COR-L47 (cell line): ENCODE measurements around the gene KRTAP10-5.
"Not testable (repeated sequence)": the region's sequence is repeated elsewhere in the genome, so short reads cannot be mapped to it uniquely, and the experiment has no call there.

Experiments used
- DNase-seq: peaks from one replicate; lab custom pipeline; 2025; lab: John Stamatoyannopoulos, UW

KRTAP10-5 gene

GRCh38 chr21:44580231-44580821 is at the start of gene KRTAP10-5:
KRTAP10-5 (minus strand) TSS chr21:44580604; CDS start chr21:44580578, 26 bp downstream.
- not testable (repeated sequence) for DNase-seq

- DNase-seq, result no peak
Observed at GRCh38 chr21:44628707-44629391, 48.4 kb upstream of the KRTAP10-5 start.

GRCh38 chr21:44627831-44628233 is 47.4 kb upstream of the KRTAP10-5 start:
- DNase-seq, result not testable (repeated sequence)

GRCh38 chr21:44627181-44627822 is 46.9 kb upstream of the KRTAP10-5 start:
- DNase-seq, result not testable (repeated sequence)

- DNase-seq, result no peak
Observed at GRCh38 chr21:44626673-44627143, 46.3 kb upstream of the KRTAP10-5 start, which contains the start of gene KRTAP10-9. KRTAP10-9 (plus strand) TSS chr21:44627093; CDS start chr21:44627172, 79 bp downstream.

- no peak for DNase-seq
Observed at GRCh38 chr21:44626262-44626661, 45.9 kb upstream of the KRTAP10-5 start.

- DNase-seq, result no peak
Observed at GRCh38 chr21:44625756-44626155, 45.4 kb upstream of the KRTAP10-5 start.

GRCh38 chr21:44623575-44623974 is 43.2 kb upstream of the KRTAP10-5 start:
- DNase-seq, result no peak

- DNase-seq, result no peak
Observed at GRCh38 chr21:44619886-44620285, 39.5 kb upstream of the KRTAP10-5 start.

GRCh38 chr21:44618909-44619308 is 38.5 kb upstream of the KRTAP10-5 start:
- DNase-seq, result no peak

GRCh38 chr21:44618504-44618903 is 38.1 kb upstream of the KRTAP10-5 start:
- no peak for DNase-seq

GRCh38 chr21:44617071-44617501 is 36.7 kb upstream of the KRTAP10-5 start:
- no peak for DNase-seq

- no peak for DNase-seq
Observed at GRCh38 chr21:44616591-44616926, 36.2 kb upstream of the KRTAP10-5 start.

- no peak for DNase-seq
Observed at GRCh38 chr21:44615911-44616590, 35.6 kb upstream of the KRTAP10-5 start.

- DNase-seq, result no peak
Observed at GRCh38 chr21:44615466-44615865, 35.1 kb upstream of the KRTAP10-5 start.

GRCh38 chr21:44614961-44615391 is 34.6 kb upstream of the KRTAP10-5 start:
- no peak for DNase-seq

- DNase-seq, result no peak
Observed at GRCh38 chr21:44614161-44614631, 33.8 kb upstream of the KRTAP10-5 start.

GRCh38 chr21:44613386-44614155 is 33.2 kb upstream of the KRTAP10-5 start:
- no peak for DNase-seq

- DNase-seq, result no peak
Observed at GRCh38 chr21:44612669-44613229, 32.3 kb upstream of the KRTAP10-5 start.

- no peak for DNase-seq
Observed at GRCh38 chr21:44612029-44612486, 31.7 kb upstream of the KRTAP10-5 start, which contains the start of gene KRTAP10-8. KRTAP10-8 (plus strand) TSS chr21:44612079; CDS start chr21:44612101, 22 bp downstream.

GRCh38 chr21:44611551-44611950 is 31.1 kb upstream of the KRTAP10-5 start:
- no peak for DNase-seq
